Hepatocyte (in vitro differentiated cells): ENCODE data around the gene PRDM15.

Experiments
- EZH2 ChIP-seq: fragments of 200-600 bp; sonication (generic); IDR thresholded peaks from 2 replicates; pipeline ENCODE4 v1.6.1; 2016; ENCODE audit warnings: antibody characterized with exemption, mild to moderate bottlenecking, borderline replicate concordance
- EZH2phosphoT487 ChIP-seq: fragments of 200-600 bp; sonication (generic); IDR thresholded peaks from one replicate; pipeline ENCODE4 v1.6.1; 2018; ENCODE audit warnings: antibody characterized with exemption, mild to moderate bottlenecking, low read depth, moderate library complexity; ENCODE audit not compliant: unreplicated experiment, severe bottlenecking
- TF ChIP-seq, protein P1 (sequence below): fragments of 200-600 bp; sonication (generic); IDR thresholded peaks from 2 replicates; pipeline ENCODE4 v1.5.1; 2016; ENCODE audit warnings: antibody characterized with exemption, mild to moderate bottlenecking; ENCODE audit not compliant: poor library complexity

- TF ChIP-seq, protein P1, sequence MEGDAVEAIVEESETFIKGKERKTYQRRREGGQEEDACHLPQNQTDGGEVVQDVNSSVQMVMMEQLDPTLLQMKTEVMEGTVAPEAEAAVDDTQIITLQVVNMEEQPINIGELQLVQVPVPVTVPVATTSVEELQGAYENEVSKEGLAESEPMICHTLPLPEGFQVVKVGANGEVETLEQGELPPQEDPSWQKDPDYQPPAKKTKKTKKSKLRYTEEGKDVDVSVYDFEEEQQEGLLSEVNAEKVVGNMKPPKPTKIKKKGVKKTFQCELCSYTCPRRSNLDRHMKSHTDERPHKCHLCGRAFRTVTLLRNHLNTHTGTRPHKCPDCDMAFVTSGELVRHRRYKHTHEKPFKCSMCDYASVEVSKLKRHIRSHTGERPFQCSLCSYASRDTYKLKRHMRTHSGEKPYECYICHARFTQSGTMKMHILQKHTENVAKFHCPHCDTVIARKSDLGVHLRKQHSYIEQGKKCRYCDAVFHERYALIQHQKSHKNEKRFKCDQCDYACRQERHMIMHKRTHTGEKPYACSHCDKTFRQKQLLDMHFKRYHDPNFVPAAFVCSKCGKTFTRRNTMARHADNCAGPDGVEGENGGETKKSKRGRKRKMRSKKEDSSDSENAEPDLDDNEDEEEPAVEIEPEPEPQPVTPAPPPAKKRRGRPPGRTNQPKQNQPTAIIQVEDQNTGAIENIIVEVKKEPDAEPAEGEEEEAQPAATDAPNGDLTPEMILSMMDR: no peak
- no peak for TF ChIP-seq EZH2phosphoT487
- no peak for TF ChIP-seq EZH2
These were observed 61.0 kb downstream of the PRDM15 start for GRCh38 chr21:41817877-41818855.
